ENCODE measurements around the gene IL17B.

IL17B gene

GRCh38 chr5:149419532-149419858, 40.4 kb upstream of the IL17B start:
- Histone ChIP-seq H3K4me1 (ENCODE audit: insufficient read depth, low read length) (peaks cover 38% of the 10 kb centered on the region), H3K9me3 (ENCODE audit: control insufficient read depth, insufficient read depth, low read length) (no peaks in the 10 kb centered on the region), H3K9ac (ENCODE audit: low read depth, low read length) (no peak overlapping the region), H3K36me3 (ENCODE audit: insufficient read depth, low read length) (no peaks in the 10 kb centered on the region)

GRCh38 chr5:149418910-149419531, 39.9 kb upstream of the IL17B start:
- no peaks in the 10 kb centered on the region for H3K9me3 ChIP-seq (ENCODE audit: control insufficient read depth, insufficient read depth, low read length)
- H3K4me1 ChIP-seq (ENCODE audit: insufficient read depth, low read length) = peaks cover 37% of the 10 kb centered on the region
- H3K9ac ChIP-seq (ENCODE audit: low read depth, low read length) = no peak overlapping the region

GRCh38 chr5:149417711-149418368, 38.7 kb upstream of the IL17B start:
- no peak overlapping the region for H3K9ac ChIP-seq (ENCODE audit: low read depth, low read length)
- H3K4me1 ChIP-seq (ENCODE audit: insufficient read depth, low read length) = peaks cover 25% of the 10 kb centered on the region
- H3K36me3 ChIP-seq (ENCODE audit: insufficient read depth, low read length) = no peaks in the 10 kb centered on the region
- H3K9me3 ChIP-seq (ENCODE audit: control insufficient read depth, insufficient read depth, low read length) = no peaks in the 10 kb centered on the region

More at GRCh38 chr5:149418910-149419531, 39.9 kb upstream of the IL17B start:
- H3K36me3 ChIP-seq (ENCODE audit: insufficient read depth, low read length) = no peaks in the 10 kb centered on the region

- Histone ChIP-seq H3K9me3 (ENCODE audit: control insufficient read depth, insufficient read depth, low read length) (no peaks in the 10 kb centered on the region), H3K9ac (ENCODE audit: low read depth, low read length) (no peak overlapping the region; the same call in 1 of the 2 replicates), H3K36me3 (ENCODE audit: insufficient read depth, low read length) (no peaks in the 10 kb centered on the region), H3K4me1 (ENCODE audit: insufficient read depth, low read length) (peaks cover 19% of the 10 kb centered on the region)
Measured at GRCh38 chr5:149416987-149417710, 38.1 kb upstream of the IL17B start.

GRCh38 chr5:149415066-149415967, 36.2 kb upstream of the IL17B start:
- Histone ChIP-seq H3K9me3 (ENCODE audit: control insufficient read depth, insufficient read depth, low read length) (no peaks in the 10 kb centered on the region), H3K36me3 (ENCODE audit: insufficient read depth, low read length) (no peaks in the 10 kb centered on the region), H3K4me1 (ENCODE audit: insufficient read depth, low read length) (peaks cover 10% of the 10 kb centered on the region), H3K9ac (ENCODE audit: low read depth, low read length) (no peak overlapping the region)

- Histone ChIP-seq H3K9me3 (ENCODE audit: control insufficient read depth, insufficient read depth, low read length) (no peaks in the 10 kb centered on the region), H3K4me1 (ENCODE audit: insufficient read depth, low read length) (peaks cover 10% of the 10 kb centered on the region), H3K9ac (ENCODE audit: low read depth, low read length) (no peak overlapping the region), H3K36me3 (ENCODE audit: insufficient read depth, low read length) (no peaks in the 10 kb centered on the region)
Measured at GRCh38 chr5:149414405-149415065, 35.4 kb upstream of the IL17B start.

GRCh38 chr5:149413477-149414210, 34.6 kb upstream of the IL17B start:
- H3K9ac ChIP-seq (ENCODE audit: low read depth, low read length) = no peak overlapping the region
- H3K9me3 ChIP-seq (ENCODE audit: control insufficient read depth, insufficient read depth, low read length) = no peaks in the 10 kb centered on the region
- peaks cover 10% of the 10 kb centered on the region for H3K4me1 ChIP-seq (ENCODE audit: insufficient read depth, low read length)
- H3K36me3 ChIP-seq (ENCODE audit: insufficient read depth, low read length) = no peaks in the 10 kb centered on the region

- no peak overlapping the region for H3K9ac ChIP-seq (ENCODE audit: low read depth, low read length)
- H3K9me3 ChIP-seq (ENCODE audit: control insufficient read depth, insufficient read depth, low read length) = no peaks in the 10 kb centered on the region
- H3K4me1 ChIP-seq (ENCODE audit: insufficient read depth, low read length) = peaks cover 10% of the 10 kb centered on the region
- H3K36me3 ChIP-seq (ENCODE audit: insufficient read depth, low read length) = no peaks in the 10 kb centered on the region
Measured at GRCh38 chr5:149412783-149413476, 33.8 kb upstream of the IL17B start.

GRCh38 chr5:149411738-149412519, 32.8 kb upstream of the IL17B start:
- Histone ChIP-seq H3K4me1 (ENCODE audit: insufficient read depth, low read length) (peaks cover 7% of the 10 kb centered on the region), H3K9ac (ENCODE audit: low read depth, low read length) (no peak overlapping the region), H3K9me3 (ENCODE audit: control insufficient read depth, insufficient read depth, low read length) (no peaks in the 10 kb centered on the region), H3K36me3 (ENCODE audit: insufficient read depth, low read length) (no peaks in the 10 kb centered on the region)

GRCh38 chr5:149410721-149411432, 31.8 kb upstream of the IL17B start:
- Histone ChIP-seq H3K9ac (ENCODE audit: low read depth, low read length) (no peak overlapping the region), H3K4me1 (ENCODE audit: insufficient read depth, low read length) (peaks cover 15% of the 10 kb centered on the region), H3K9me3 (ENCODE audit: control insufficient read depth, insufficient read depth, low read length) (no peaks in the 10 kb centered on the region), H3K36me3 (ENCODE audit: insufficient read depth, low read length) (no peaks in the 10 kb centered on the region)

- Histone ChIP-seq H3K4me1 (ENCODE audit: insufficient read depth, low read length) (peaks cover 23% of the 10 kb centered on the region), H3K9ac (ENCODE audit: low read depth, low read length) (no peak overlapping the region), H3K9me3 (ENCODE audit: control insufficient read depth, insufficient read depth, low read length) (no peaks in the 10 kb centered on the region), H3K36me3 (ENCODE audit: insufficient read depth, low read length) (no peaks in the 10 kb centered on the region)
Measured at GRCh38 chr5:149410071-149410470, 31.0 kb upstream of the IL17B start.

Measured in ES-I3 (cell line).